Esophagus muscularis mucosa (tissue), 4 donors: Measurements from ENCODE around the gene THBS1. TPM values are rescaled to one million over a fixed set of nuclear protein-coding genes. Genes with fewer than 3 reads are reported as not detected.

ENCODE experiments used
- DNase-seq: peaks from one replicate; pipeline ENCODE4 v3.0.0-alpha.2; 2017; ENCODE audit errors: extremely low spot score
- H3K27ac ChIP-seq, 4 donors: fragments of 200-600 bp; sonication (generic); replicated peaks in 1 of 4; 1 replicate in 3 of 4; 2 replicates in 1 of 4; pipeline ENCODE4 v1.5.1; 2016 to 2019; ENCODE audit warnings: mild to moderate bottlenecking in 1 of 4
- H3K27me3 ChIP-seq, 4 donors: fragments of 200-600 bp; sonication (generic); one replicate each; pipeline versions ENCODE4 v1.5.1 to v1.6.0; 2016 to 2019
- H3K36me3 ChIP-seq, 4 donors: fragments of 200-600 bp; sonication (generic); one replicate each; pipeline ENCODE4 v1.5.1; 2016 to 2019
- H3K4me1 ChIP-seq, 4 donors: fragments of 200-600 bp; sonication (generic); one replicate each; pipeline ENCODE4 v1.5.1; 2016 to 2019
- H3K4me3 ChIP-seq, 4 donors: fragments of 200-600 bp; sonication (generic); 1 replicate in 2 of 4; 2 replicates in 2 of 4; pipeline ENCODE4 v1.5.1; 2016 to 2019; ENCODE audit warnings: mild to moderate bottlenecking in 4 of 4, moderate library complexity in 1 of 4
- H3K9me3 ChIP-seq, 4 donors: fragments of 200-600 bp; sonication (generic); 1 replicate in 3 of 4; 2 replicates in 1 of 4; pipeline ENCODE4 v1.5.1; 2016 to 2019
- CTCF ChIP-seq, 3 experiments: fragments of 200-600 bp in 2 of 3; fragments of 450-650 bp in 1 of 3; sonication (generic) in 2 of 3; IDR thresholded peaks; one replicate each; pipeline ENCODE4 v1.5.1; 2017 to 2019; ENCODE audit warnings: antibody characterized with exemption in 3 of 3, mild to moderate bottlenecking in 2 of 3, moderate library complexity in 1 of 3
- EP300 ChIP-seq: sonication (generic); formaldehyde crosslinking; IDR thresholded peaks from one replicate; pipeline ENCODE4 v1.6.1; 2017; ENCODE audit warnings: antibody characterized with exemption
- POLR2A ChIP-seq: fragments of 450-650 bp; IDR thresholded peaks from one replicate; pipeline ENCODE4 v1.6.1; 2017; ENCODE audit warnings: antibody characterized with exemption, moderate library complexity, mild to moderate bottlenecking, low read depth
- POLR2AphosphoS5 ChIP-seq, 2 donors: sonication (generic); formaldehyde crosslinking; IDR thresholded peaks; one replicate each; pipeline ENCODE4 v1.6.1; 2017; ENCODE audit warnings: antibody characterized with exemption in 2 of 2
- WGBS: methylation state at CpG from one replicate; pipeline ENCODE4 v1.1.5; 2018; 5-methylcytosine and 5-hydroxymethylcytosine counted together
- intact Hi-C: fragments of 100-400 bp; cut with DNase I; formaldehyde crosslinking; loops from one replicate; pipeline ENCODE4 v1.15.1; 2023
- total RNA-seq, 4 donors: library from RNA; depleted of rRNA; stranded (reverse); fragments of >200 nt; gene quantifications; one replicate each; pipeline versions ENCODE4 v1.1.0 to v1.2.1, GENCODE V29; 2016

The THBS1 gene
- total RNA-seq, 4 donors from 2014 or later = 188 to 4,072 (median 270) TPM

- intact Hi-C loops = loop anchor here (5.0 to 10.0 kb wide), 3 partner anchors 99 to 879 kb away; no protein-coding TSS in a partner anchor
- peaks cover 0 to 3% (median 0%) of the 10 kb centered on the region in 4 donors for H3K27me3 ChIP-seq
- H3K27ac ChIP-seq = peak overlapping the region; percentile 87 to 96 (median 94)
- peaks cover 31 to 70% (median 66%) of the 10 kb centered on the region in 4 donors for H3K36me3 ChIP-seq
- H3K4me3 ChIP-seq = peak overlapping the region; percentile 61 to 90 (median 77)
- 46% methylated on average over 9 of the region's 13 CpGs for WGBS
- no peak for DNase-seq
- peak in 1 of 2 donors; percentile 79 for TF ChIP-seq POLR2AphosphoS5 (IDR thresholded peaks at IDR 0.05)
- peak; percentile 36 to 62 (median 54) for TF ChIP-seq CTCF (IDR thresholded peaks at IDR 0.05)
- no peak for TF ChIP-seq POLR2A
- peaks cover 0 to 3% (median 0%) of the 10 kb centered on the region in 4 donors for H3K9me3 ChIP-seq
- peaks cover 46 to 88% (median 82%) of the 10 kb centered on the region in 4 donors for H3K4me1 ChIP-seq
These were observed 2.9 kb downstream of the THBS1 start for GRCh38 chr15:39583596-39584265.

- H3K27ac ChIP-seq = peak overlapping the region; percentile 87 to 96 (median 94)
- peak overlapping the region; percentile 61 to 90 (median 77) for H3K4me3 ChIP-seq
- intact Hi-C loops = loop anchor here (5.0 to 10.0 kb wide), 3 partner anchors 98 to 879 kb away; no protein-coding TSS in a partner anchor
- H3K27me3 ChIP-seq = peaks cover 0 to 3% (median 0%) of the 10 kb centered on the region in 4 donors
- 59% methylated on average over 7 of the region's 7 CpGs for WGBS
- peaks cover 37 to 76% (median 72%) of the 10 kb centered on the region in 4 donors for H3K36me3 ChIP-seq
- H3K9me3 ChIP-seq = peaks cover 0 to 3% (median 0%) of the 10 kb centered on the region in 4 donors
- peaks cover 41 to 88% (median 82%) of the 10 kb centered on the region in 4 donors for H3K4me1 ChIP-seq
- DNase-seq = no peak
- TF ChIP-seq CTCF (IDR thresholded peaks at IDR 0.05) = no peak
- peak in 1 of 2 donors; percentile 38 for TF ChIP-seq POLR2AphosphoS5 (IDR thresholded peaks at IDR 0.05)
These were observed 3.4 kb downstream of the THBS1 start for GRCh38 chr15:39584266-39584659.

GRCh38 chr15:39584662-39585388 is 3.9 kb downstream of the THBS1 start:
- TF ChIP-seq CTCF (IDR thresholded peaks at IDR 0.05) (no peak), POLR2A (peak; percentile 28)
- peak; percentile 31 for DNase-seq
- Histone ChIP-seq H3K27me3 (peaks cover 0 to 3% (median 0%) of the 10 kb centered on the region in 4 donors), H3K36me3 (peaks cover 42 to 81% (median 77%) of the 10 kb centered on the region in 4 donors), H3K4me3 (peak overlapping the region; percentile 61 to 90 (median 77)), H3K9me3 (peaks cover 0 to 3% (median 0%) of the 10 kb centered on the region in 4 donors), H3K27ac (peak overlapping the region; percentile 87 to 96 (median 94)), H3K4me1 (peaks cover 35 to 88% (median 85%) of the 10 kb centered on the region in 4 donors)
- whole genome bisulfite sequencing = 35% methylated on average over 3 of the region's 3 CpGs
- intact Hi-C loops = loop anchor here (5.0 to 10.0 kb wide), 3 partner anchors 97 to 880 kb away; no protein-coding TSS in a partner anchor

- intact Hi-C loops = loop anchor here (10.0 kb wide), 1 partner anchor 881 kb away; no protein-coding TSS in a partner anchor
- Histone ChIP-seq H3K4me3 (peak overlapping the region in 3 of 4 donors; percentile 61 to 90 (median 72)), H3K27ac (peak overlapping the region; percentile 58 to 94 (median 90)), H3K9me3 (peaks cover 0 to 3% (median 0%) of the 10 kb centered on the region in 4 donors), H3K4me1 (peaks cover 34 to 92% (median 90%) of the 10 kb centered on the region in 4 donors), H3K36me3 (peaks cover 48 to 87% (median 83%) of the 10 kb centered on the region in 4 donors), H3K27me3 (peaks cover 0 to 3% (median 0%) of the 10 kb centered on the region in 4 donors)
- no peak for TF ChIP-seq EP300
- peak; percentile 2 for TF ChIP-seq POLR2A
- peak in 1 of 2 donors; percentile 59 for TF ChIP-seq POLR2AphosphoS5 (IDR thresholded peaks at IDR 0.05)
- TF ChIP-seq CTCF (IDR thresholded peaks at IDR 0.05) = no peak
- whole genome bisulfite sequencing = 61% methylated on average over 4 of the region's 4 CpGs
- no peak for DNase-seq
These were observed 4.5 kb downstream of the THBS1 start for GRCh38 chr15:39585389-39585841.
